Activated T-helper 1 cell treated with anti-CD3 and anti-CD28 coated beads, Interleukin-12 subunit alpha, Interleukin-12 subunit beta, Interleukin-2, Interleukin-4 antibody, amounts not matched to agents 30 ng/mL and 10 ng/mL and 1 ng/mL, durations not matched to agents 14 hours and 24 hours and 36 hours (primary cell): ENCODE data around the gene ACKR1. TPM values are rescaled to one million over a fixed set of nuclear protein-coding genes. Genes with fewer than 3 reads are reported as not detected.
A peak's percentile ranks its signal among the peaks of the same experiment; 100 is the strongest.

Experiments used
- DNase-seq: peaks from one replicate; pipeline ENCODE4 v3.0.0; 2021; ENCODE audit warnings: low spot score
- H3K27ac Mint-ChIP-seq: one replicate; pipeline ENCODE4 v1.8.0; 2021; ENCODE audit warnings: mild to moderate bottlenecking, mixed read lengths
- H3K27me3 Mint-ChIP-seq: one replicate; pipeline ENCODE4 v1.8.0; 2022; ENCODE audit warnings: mild to moderate bottlenecking, moderate library complexity, mixed read lengths; ENCODE audit not compliant: insufficient read depth
- H3K36me3 Mint-ChIP-seq: one replicate; pipeline ENCODE4 v1.8.0; 2021; ENCODE audit warnings: low read depth, mixed read lengths
- H3K4me1 Mint-ChIP-seq: one replicate; pipeline ENCODE4 v1.8.0; 2021; ENCODE audit warnings: low read depth, mixed read lengths
- H3K4me3 Mint-ChIP-seq: one replicate; pipeline ENCODE4 v1.8.0; 2021; ENCODE audit warnings: mild to moderate bottlenecking, moderate library complexity, mixed read lengths
- H3K9me3 Mint-ChIP-seq: one replicate; pipeline ENCODE4 v1.8.0; 2021; ENCODE audit warnings: mixed read lengths
- intact Hi-C: fragments of 100-400 bp; cut with micrococcal nuclease; formaldehyde crosslinking; loops from one replicate; pipeline ENCODE4 v1.15.1; 2024
- total RNA-seq: library from RNA; stranded (reverse); gene quantifications from 2 replicates; pipeline ENCODE4 v1.2.3, GENCODE V29; 2022

The ACKR1 gene
- not detected in 2 replicates for total RNA-seq

- H3K27ac Mint-ChIP-seq: no peak within 1 kb of the TSS
- DNase-seq: no peak
- no peaks in the 10 kb centered on the region for H3K9me3 Mint-ChIP-seq
- intact Hi-C loops: no loop called here
- peaks cover 6% of the 10 kb centered on the region for H3K4me1 Mint-ChIP-seq
- H3K4me3 Mint-ChIP-seq: no peak within 1 kb of the TSS
- H3K27me3 Mint-ChIP-seq: peaks cover 23% of the 10 kb centered on the region
- H3K36me3 Mint-ChIP-seq: no peaks in the 10 kb centered on the region
Observed at GRCh38 chr1:159204161-159205141, at the start of gene ACKR1. Gene ACKR1 (plus strand): TSS chr1:159204875. CDS start chr1:159204960, 85 bp downstream.

GRCh38 chr1:159161001-159161718 is 43.5 kb upstream of the ACKR1 start:
- intact Hi-C loops: loop anchor here (1.0 to 5.0 kb wide), 5 partner anchors 29 to 846 kb away; no protein-coding TSS in a partner anchor
- Mint-ChIP-seq H3K9me3 (no peaks in the 10 kb centered on the region), H3K27ac (no peak overlapping the region), H3K4me1 (no peaks in the 10 kb centered on the region), H3K36me3 (no peaks in the 10 kb centered on the region), H3K4me3 (no peak overlapping the region), H3K27me3 (peaks cover 10% of the 10 kb centered on the region)
- peak; percentile 20 for DNase-seq

- Mint-ChIP-seq H3K27ac (no peak overlapping the region), H3K36me3 (no peaks in the 10 kb centered on the region), H3K4me1 (no peaks in the 10 kb centered on the region), H3K9me3 (no peaks in the 10 kb centered on the region), H3K27me3 (peaks cover 13% of the 10 kb centered on the region), H3K4me3 (no peak overlapping the region)
- intact Hi-C loops: loop anchor here (1.0 to 5.0 kb wide), 5 partner anchors 29 to 845 kb away; no protein-coding TSS in a partner anchor
- DNase-seq: no peak
Observed at GRCh38 chr1:159161719-159162026, 43.0 kb upstream of the ACKR1 start.

GRCh38 chr1:159162516-159163265 is 42.0 kb upstream of the ACKR1 start:
- Mint-ChIP-seq H3K27me3 (peaks cover 14% of the 10 kb centered on the region), H3K9me3 (no peaks in the 10 kb centered on the region), H3K27ac (no peak overlapping the region), H3K4me3 (no peak overlapping the region), H3K4me1 (no peaks in the 10 kb centered on the region), H3K36me3 (no peaks in the 10 kb centered on the region)
- intact Hi-C loops: loop anchor here (5.0 kb wide), 1 partner anchor 730 kb away; no protein-coding TSS in a partner anchor
- DNase-seq: no peak

- H3K4me1 Mint-ChIP-seq: no peaks in the 10 kb centered on the region
- no peak overlapping the region for H3K27ac Mint-ChIP-seq
- intact Hi-C loops: loop anchor here (5.0 kb wide), 1 partner anchor 729 kb away; no protein-coding TSS in a partner anchor
- H3K27me3 Mint-ChIP-seq: peaks cover 20% of the 10 kb centered on the region
- H3K9me3 Mint-ChIP-seq: no peaks in the 10 kb centered on the region
- H3K36me3 Mint-ChIP-seq: no peaks in the 10 kb centered on the region
- H3K4me3 Mint-ChIP-seq: no peak overlapping the region
- no peak for DNase-seq
Observed at GRCh38 chr1:159163614-159164228, 41.0 kb upstream of the ACKR1 start.

GRCh38 chr1:159168043-159168442 is 36.6 kb upstream of the ACKR1 start:
- no peak overlapping the region for H3K4me3 Mint-ChIP-seq
- no peaks in the 10 kb centered on the region for H3K9me3 Mint-ChIP-seq
- intact Hi-C loops: no loop called here
- no peak for DNase-seq
- H3K36me3 Mint-ChIP-seq: no peaks in the 10 kb centered on the region
- H3K27ac Mint-ChIP-seq: no peak overlapping the region
- H3K4me1 Mint-ChIP-seq: no peaks in the 10 kb centered on the region
- peaks cover 37% of the 10 kb centered on the region for H3K27me3 Mint-ChIP-seq

GRCh38 chr1:159170639-159171038 is 34.0 kb upstream of the ACKR1 start:
- Mint-ChIP-seq H3K9me3 (no peaks in the 10 kb centered on the region), H3K36me3 (no peaks in the 10 kb centered on the region), H3K27ac (no peak overlapping the region), H3K4me1 (no peaks in the 10 kb centered on the region), H3K27me3 (peaks cover 44% of the 10 kb centered on the region), H3K4me3 (no peak overlapping the region)
- DNase-seq: no peak
- intact Hi-C loops: no loop called here

- H3K4me1 Mint-ChIP-seq: no peaks in the 10 kb centered on the region
- intact Hi-C loops: no loop called here
- H3K27me3 Mint-ChIP-seq: peaks cover 44% of the 10 kb centered on the region
- no peak within 1 kb of the TSS for H3K4me3 Mint-ChIP-seq
- H3K9me3 Mint-ChIP-seq: no peaks in the 10 kb centered on the region
- H3K27ac Mint-ChIP-seq: no peak within 1 kb of the TSS
- no peaks in the 10 kb centered on the region for H3K36me3 Mint-ChIP-seq
- no peak for DNase-seq
Observed at GRCh38 chr1:159171254-159171687, 33.4 kb upstream of the ACKR1 start, which contains the start of gene CADM3. Gene CADM3 (plus strand): TSS chr1:159171615. CDS start chr1:159171766, 151 bp downstream.

- Mint-ChIP-seq H3K36me3 (no peaks in the 10 kb centered on the region), H3K9me3 (no peaks in the 10 kb centered on the region)
- intact Hi-C loops: no loop called here
Observed at GRCh38 chr1:159171688-159172501, 32.8 kb upstream of the ACKR1 start.

GRCh38 chr1:159172614-159173291 is 31.9 kb upstream of the ACKR1 start:
- Mint-ChIP-seq H3K27ac (no peak overlapping the region), H3K27me3 (peaks cover 41% of the 10 kb centered on the region), H3K4me3 (no peak overlapping the region), H3K4me1 (no peaks in the 10 kb centered on the region), H3K36me3 (no peaks in the 10 kb centered on the region), H3K9me3 (no peaks in the 10 kb centered on the region)
- DNase-seq: no peak
- intact Hi-C loops: no loop called here

More at GRCh38 chr1:159171688-159172501, 32.8 kb upstream of the ACKR1 start:
- Mint-ChIP-seq H3K4me1 (no peaks in the 10 kb centered on the region), H3K4me3 (no peak overlapping the region), H3K27me3 (peaks cover 42% of the 10 kb centered on the region), H3K27ac (no peak overlapping the region)
- DNase-seq: no peak

GRCh38 chr1:159173320-159173719 is 31.4 kb upstream of the ACKR1 start:
- Mint-ChIP-seq H3K4me3 (no peak overlapping the region), H3K4me1 (no peaks in the 10 kb centered on the region), H3K9me3 (no peaks in the 10 kb centered on the region), H3K27ac (no peak overlapping the region), H3K27me3 (peaks cover 36% of the 10 kb centered on the region), H3K36me3 (no peaks in the 10 kb centered on the region)
- DNase-seq: no peak
- intact Hi-C loops: no loop called here
